SK-N-SH (cell line): ENCODE measurements around the gene NEK9. TPM values are rescaled to one million over a fixed set of nuclear protein-coding genes. Genes with fewer than 3 reads are reported as not detected.

Experiments used
- CTCF ChIA-PET: fragments of 300-600, 350-600 bp; formaldehyde crosslinking; extraction: SDS; loops from one replicate; lab custom pipeline; 2021; lab: Yijun Ruan, JAX
- POLR2A ChIA-PET: fragments of 350-600 bp; sonication (Branson Sonifier 250); formaldehyde crosslinking; extraction: SDS; loops from one replicate; lab custom pipeline; 2020; ENCODE audit warnings: antibody characterized with exemption, inconsistent platforms; lab: Yijun Ruan, JAX
- DNase-seq: peaks from one replicate; pipeline ENCODE4 v3.0.0; 2012
- H2AFZ ChIP-seq: fragments of 200-600 bp; sonication (generic); 2 replicates; pipeline ENCODE4 v1.8.1; 2016; ENCODE audit warnings: antibody characterized with exemption, mild to moderate bottlenecking, low read depth
- H3F3A ChIP-seq: fragments of 200-600 bp; sonication (generic); replicated peaks from 2 replicates; pipeline ENCODE3; 2016; ENCODE audit warnings: antibody characterized with exemption, mild to moderate bottlenecking; ENCODE audit not compliant: insufficient read depth
- H3K27ac ChIP-seq, 2 experiments: fragments of 200-500 bp in 1 of 2; fragments of 200-600 bp in 1 of 2; sonication (Bioruptor generic) in 1 of 2; sonication (generic), shearing (Covaris generic) in 1 of 2; 2 replicates each; pipeline versions ENCODE4 v1.5.1 to v1.6.1; 2014 to 2016; ENCODE audit warnings: low read depth in 2 of 2, inconsistent platforms in 1 of 2, low read length in 1 of 2, mild to moderate bottlenecking in 1 of 2, mixed read lengths in 1 of 2
- H3K27me3 ChIP-seq: fragments of 200-600 bp; sonication (generic), shearing (Covaris generic); 2 replicates; pipeline ENCODE4 v1.6.1; 2016; ENCODE audit warnings: mixed run types; ENCODE audit not compliant: insufficient read depth
- H3K36me3 ChIP-seq, 2 experiments: fragments of 200-500 bp in 1 of 2; fragments of 200-600 bp in 1 of 2; sonication (Bioruptor generic) in 1 of 2; sonication (generic) in 1 of 2; replicated peaks in 1 of 2; 2 replicates each; pipeline versions ENCODE3 to v1.5.1; 2014 to 2016; ENCODE audit warnings: low read length in 1 of 2, mild to moderate bottlenecking in 1 of 2; ENCODE audit not compliant: insufficient read depth in 2 of 2, control insufficient read depth in 1 of 2
- H3K4me1 ChIP-seq, 2 experiments: fragments of 200-500 bp in 1 of 2; fragments of 200-600 bp in 1 of 2; sonication (Bioruptor generic) in 1 of 2; sonication (generic), shearing (Covaris generic) in 1 of 2; 2 replicates each; pipeline versions ENCODE4 v1.5.1 to v1.6.1; 2014 to 2016; ENCODE audit warnings: low read depth in 1 of 2, low read length in 1 of 2, mixed run types in 1 of 2; ENCODE audit not compliant: insufficient read depth in 2 of 2, control insufficient read depth in 1 of 2
- H3K4me2 ChIP-seq: fragments of 200-600 bp; sonication (generic), shearing (Covaris generic); 2 replicates; pipeline ENCODE4 v1.6.1; 2017; ENCODE audit warnings: mixed run types
- H3K4me3 ChIP-seq, 2 experiments: fragments of 200-500 bp in 1 of 2; fragments of 200-600 bp in 1 of 2; sonication (Bioruptor generic) in 1 of 2; sonication (generic), shearing (Covaris generic) in 1 of 2; 2 replicates each; pipeline versions ENCODE4 v1.5.1 to v1.8.1; 2014 to 2016; ENCODE audit warnings: low read depth in 2 of 2, inconsistent platforms in 1 of 2, low read length in 1 of 2, mild to moderate bottlenecking in 1 of 2, mixed read lengths in 1 of 2, moderate library complexity in 1 of 2
- H3K79me2 ChIP-seq: fragments of 200-600 bp; sonication (generic); 2 replicates; pipeline ENCODE4 v1.8.1; 2017; ENCODE audit warnings: mild to moderate bottlenecking; ENCODE audit not compliant: insufficient read depth
- H3K9ac ChIP-seq: fragments of 200-600 bp; sonication (generic); 2 replicates; pipeline ENCODE4 v1.6.1; 2017; ENCODE audit warnings: mixed run types
- H3K9me2 ChIP-seq: fragments of 200-600 bp; sonication (generic); 2 replicates; pipeline ENCODE4 v1.6.1; 2017; ENCODE audit warnings: mixed run types
- H3K9me3 ChIP-seq: fragments of 200-600 bp; sonication (generic); 2 replicates; pipeline ENCODE4 v1.6.1; 2017; ENCODE audit warnings: mixed run types, mild to moderate bottlenecking, moderate library complexity
- H4K20me1 ChIP-seq: fragments of 200-600 bp; sonication (generic); 2 replicates; pipeline ENCODE4 v1.6.1; 2017; ENCODE audit warnings: mild to moderate bottlenecking, mixed run types; ENCODE audit not compliant: insufficient read depth
- ELF1 ChIP-seq: IDR thresholded peaks from 2 replicates; pipeline ENCODE4 v1.4.0; 2012
- EZH2phosphoT487 ChIP-seq: fragments of 200-600 bp; sonication (generic); IDR thresholded peaks from 2 replicates; pipeline ENCODE4 v1.6.1; 2017; ENCODE audit warnings: low read depth, mixed run types, mild to moderate bottlenecking, antibody characterized with exemption, moderate library complexity, borderline replicate concordance
- FOSL2 ChIP-seq: IDR thresholded peaks from 2 replicates; pipeline ENCODE4 v1.4.0; 2012; ENCODE audit warnings: low read depth, mild to moderate bottlenecking, moderate library complexity, borderline replicate concordance
- FOXJ3 ChIP-seq: sonication (generic); formaldehyde crosslinking; IDR thresholded peaks from 2 replicates; pipeline ENCODE4 v1.5.1; 2020; ENCODE audit warnings: mild to moderate bottlenecking, missing genetic modification reagents
- FOXM1 ChIP-seq: IDR thresholded peaks from 2 replicates; pipeline ENCODE4 v1.4.0; 2012; ENCODE audit warnings: low read depth, mild to moderate bottlenecking
- GABPA ChIP-seq: IDR thresholded peaks from 2 replicates; pipeline ENCODE4 v1.4.0; 2012; ENCODE audit warnings: low read depth, mild to moderate bottlenecking
- GATA2 ChIP-seq: sonication (generic); formaldehyde crosslinking; IDR thresholded peaks from 2 replicates; pipeline ENCODE4 v1.5.0; 2020; ENCODE audit warnings: mild to moderate bottlenecking, missing genetic modification reagents
- MEF2A ChIP-seq: IDR thresholded peaks from 2 replicates; pipeline ENCODE4 v1.4.0; 2012; ENCODE audit warnings: low read depth, borderline replicate concordance
- MXI1 ChIP-seq: IDR thresholded peaks from 2 replicates; pipeline ENCODE4 v1.6.1; 2012; ENCODE audit warnings: mild to moderate bottlenecking, low read depth, low read length, improper control_type of control experiment
- NFIC ChIP-seq: IDR thresholded peaks from 2 replicates; pipeline ENCODE4 v1.4.0; 2012; ENCODE audit warnings: borderline replicate concordance
- NRF1 ChIP-seq: IDR thresholded peaks from 2 replicates; pipeline ENCODE4 v1.6.1; 2012; ENCODE audit warnings: low read depth, mild to moderate bottlenecking, low read length
- RXRA ChIP-seq: IDR thresholded peaks from 2 replicates; pipeline ENCODE4 v1.4.0; 2012; ENCODE audit warnings: low read depth, mild to moderate bottlenecking, borderline replicate concordance
- SMC3 ChIP-seq: IDR thresholded peaks from 2 replicates; pipeline ENCODE4 v1.6.1; 2012; ENCODE audit warnings: low read depth, low read length, improper control_type of control experiment
- TCF12 ChIP-seq: IDR thresholded peaks from 2 replicates; pipeline ENCODE4 v1.4.0; 2012
- YY1 ChIP-seq: IDR thresholded peaks from 2 replicates; pipeline ENCODE4 v1.4.0; 2012; ENCODE audit warnings: low read depth, mild to moderate bottlenecking
- WGBS: methylation state at CpG from one replicate; pipeline ENCODE4 v1.1.6; 2017; ENCODE audit warnings: low lambda C conversion rate; 5-methylcytosine and 5-hydroxymethylcytosine counted together
- polyA plus RNA-seq, 3 experiments: library from polyadenylated mRNA; depleted of rRNA; stranded (reverse); fragments of >200 nt; gene quantifications; 2 replicates each; pipeline ENCODE4 v1.2.3, GENCODE V29; 2012
- TF ChIP-seq, protein P1 (sequence below): IDR thresholded peaks from 2 replicates; pipeline ENCODE4; 2012
- TF ChIP-seq, protein P2 (sequence below): fragments of 150-350 bp; IDR thresholded peaks from 2 replicates; pipeline ENCODE4 v1.6.1; 2016; ENCODE audit warnings: mild to moderate bottlenecking, low read depth, low read length
- TF ChIP-seq, protein P3 (sequence below): IDR thresholded peaks from 2 replicates; pipeline ENCODE4 v1.4.0; 2012; ENCODE audit warnings: low read depth, borderline replicate concordance
- TF ChIP-seq, protein P4 (sequence below): IDR thresholded peaks from 2 replicates; pipeline ENCODE4 v1.6.1; 2012; ENCODE audit warnings: mild to moderate bottlenecking, low read depth, low read length, moderate library complexity

NEK9 gene
- polyA plus RNA-seq, 1 of the 3 experiments (the other 2 are of a cell fraction): 48.1 TPM

DNA sequence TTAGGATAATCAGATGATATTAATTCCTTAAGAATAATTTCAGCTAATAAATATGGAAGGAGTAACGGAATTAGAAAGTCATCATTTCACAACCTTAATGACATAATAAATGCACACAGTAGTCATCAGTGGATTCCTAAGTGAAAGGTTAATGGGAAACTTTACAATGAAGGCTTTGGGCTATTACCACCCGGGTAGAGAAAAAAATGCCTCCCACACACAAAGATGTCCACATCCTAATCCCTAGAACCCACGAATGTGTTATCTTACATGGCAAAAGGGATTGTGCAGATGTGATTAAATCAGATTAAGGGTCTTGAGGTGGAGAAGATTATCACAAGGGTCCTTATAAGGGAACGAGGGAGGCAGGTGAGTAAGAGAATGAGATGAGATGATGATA lies 43.9 kb upstream of the NEK9 start:
- no peak overlapping the region for H3K27ac ChIP-seq

DNA sequence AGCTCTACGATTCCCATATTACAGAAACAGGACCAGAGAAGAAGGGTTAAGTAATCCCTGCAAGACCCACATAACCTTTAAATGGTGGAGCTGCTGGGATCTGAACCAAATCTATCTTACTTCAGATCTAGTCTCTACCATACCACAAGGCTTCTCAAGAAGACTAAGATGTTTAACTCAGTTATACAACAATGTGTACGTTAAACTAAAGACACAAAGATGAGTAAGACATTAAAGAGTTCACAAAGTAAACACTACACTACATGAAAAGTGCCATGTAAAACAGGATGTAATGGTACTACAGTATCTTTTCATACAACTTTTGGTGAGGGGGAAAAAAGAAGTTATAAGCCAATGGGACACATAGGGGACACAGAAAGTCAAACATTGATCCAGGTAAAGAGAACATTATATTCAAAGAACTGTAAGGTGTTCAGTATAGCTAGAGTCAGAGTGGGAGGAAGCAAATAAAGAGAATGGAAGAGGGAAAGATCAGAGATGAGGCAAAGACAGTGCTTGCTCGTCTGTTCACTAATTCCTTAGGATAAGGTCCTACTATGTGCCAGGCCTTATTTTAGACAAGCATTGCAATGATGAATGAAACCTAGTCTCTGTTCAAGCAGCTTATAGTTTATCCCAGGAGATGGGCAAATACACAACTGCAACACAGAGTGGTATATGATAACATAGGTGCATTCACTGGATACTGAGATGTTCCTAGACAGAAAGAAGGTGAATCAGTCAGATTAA lies 41.9 kb upstream of the NEK9 start:
- Histone ChIP-seq H3K79me2 (peaks cover 98% of the 10 kb centered on the region), H3K9me2 (no peaks in the 10 kb centered on the region), H3K9ac (no peak overlapping the region), H3K4me3 (no peak overlapping the region), H3F3A (no peaks in the 10 kb centered on the region), H4K20me1 (peaks cover 92% of the 10 kb centered on the region), H3K36me3 (no peaks in the 10 kb centered on the region), H3K4me2 (no peak overlapping the region), H3K4me1 (no peaks in the 10 kb centered on the region; a peak in 1 of 4 replicates), H3K27me3 (no peaks in the 10 kb centered on the region), H3K9me3 (no peaks in the 10 kb centered on the region), H3K27ac (no peak overlapping the region), H2AFZ (no peak overlapping the region)
- no peak for DNase-seq
- 88% methylated on average over 3 of the region's 3 CpGs for WGBS
- ChIA-PET CTCF (interaction anchor here (1.4 to 1.6 kb wide), 2 partner anchors 140 to 320 kb away, joined by 4 read pairs; no protein-coding TSS in a partner anchor), POLR2A (no interaction called here)
- TF ChIP-seq, protein P1, sequence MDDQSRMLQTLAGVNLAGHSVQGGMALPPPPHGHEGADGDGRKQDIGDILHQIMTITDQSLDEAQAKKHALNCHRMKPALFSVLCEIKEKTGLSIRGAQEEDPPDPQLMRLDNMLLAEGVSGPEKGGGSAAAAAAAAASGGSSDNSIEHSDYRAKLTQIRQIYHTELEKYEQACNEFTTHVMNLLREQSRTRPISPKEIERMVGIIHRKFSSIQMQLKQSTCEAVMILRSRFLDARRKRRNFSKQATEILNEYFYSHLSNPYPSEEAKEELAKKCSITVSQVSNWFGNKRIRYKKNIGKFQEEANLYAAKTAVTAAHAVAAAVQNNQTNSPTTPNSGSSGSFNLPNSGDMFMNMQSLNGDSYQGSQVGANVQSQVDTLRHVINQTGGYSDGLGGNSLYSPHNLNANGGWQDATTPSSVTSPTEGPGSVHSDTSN: no peak
- no peak for TF ChIP-seq YY1
- TF ChIP-seq NFIC: no peak
- TF ChIP-seq MEF2A: no peak
- no peak for TF ChIP-seq FOXM1
- TF ChIP-seq GATA2 (CRISPR knock-in tag): no peak
- TF ChIP-seq, protein P2, sequence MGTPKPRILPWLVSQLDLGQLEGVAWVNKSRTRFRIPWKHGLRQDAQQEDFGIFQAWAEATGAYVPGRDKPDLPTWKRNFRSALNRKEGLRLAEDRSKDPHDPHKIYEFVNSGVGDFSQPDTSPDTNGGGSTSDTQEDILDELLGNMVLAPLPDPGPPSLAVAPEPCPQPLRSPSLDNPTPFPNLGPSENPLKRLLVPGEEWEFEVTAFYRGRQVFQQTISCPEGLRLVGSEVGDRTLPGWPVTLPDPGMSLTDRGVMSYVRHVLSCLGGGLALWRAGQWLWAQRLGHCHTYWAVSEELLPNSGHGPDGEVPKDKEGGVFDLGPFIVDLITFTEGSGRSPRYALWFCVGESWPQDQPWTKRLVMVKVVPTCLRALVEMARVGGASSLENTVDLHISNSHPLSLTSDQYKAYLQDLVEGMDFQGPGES: no peak
- no peak for TF ChIP-seq MXI1
- TF ChIP-seq RXRA: no peak
- TF ChIP-seq FOSL2: no peak
- no peak for TF ChIP-seq ELF1
- TF ChIP-seq EZH2phosphoT487: no peak
- TF ChIP-seq TCF12: no peak

More for the DNA sequence above, 43.9 kb upstream of the NEK9 start:
- no peak overlapping the region for H3K4me3 ChIP-seq
- H3K27me3 ChIP-seq: no peaks in the 10 kb centered on the region
- H3K79me2 ChIP-seq: peaks cover 100% of the 10 kb centered on the region
- H3K9me3 ChIP-seq: no peaks in the 10 kb centered on the region
- no peak for DNase-seq
- peaks cover 80% of the 10 kb centered on the region for H4K20me1 ChIP-seq
- no peaks in the 10 kb centered on the region for H3F3A ChIP-seq
- no peaks in the 10 kb centered on the region; a peak in 2 of 4 replicates for H3K4me1 ChIP-seq
- no peak overlapping the region for H3K4me2 ChIP-seq
- TF ChIP-seq, protein P3, sequence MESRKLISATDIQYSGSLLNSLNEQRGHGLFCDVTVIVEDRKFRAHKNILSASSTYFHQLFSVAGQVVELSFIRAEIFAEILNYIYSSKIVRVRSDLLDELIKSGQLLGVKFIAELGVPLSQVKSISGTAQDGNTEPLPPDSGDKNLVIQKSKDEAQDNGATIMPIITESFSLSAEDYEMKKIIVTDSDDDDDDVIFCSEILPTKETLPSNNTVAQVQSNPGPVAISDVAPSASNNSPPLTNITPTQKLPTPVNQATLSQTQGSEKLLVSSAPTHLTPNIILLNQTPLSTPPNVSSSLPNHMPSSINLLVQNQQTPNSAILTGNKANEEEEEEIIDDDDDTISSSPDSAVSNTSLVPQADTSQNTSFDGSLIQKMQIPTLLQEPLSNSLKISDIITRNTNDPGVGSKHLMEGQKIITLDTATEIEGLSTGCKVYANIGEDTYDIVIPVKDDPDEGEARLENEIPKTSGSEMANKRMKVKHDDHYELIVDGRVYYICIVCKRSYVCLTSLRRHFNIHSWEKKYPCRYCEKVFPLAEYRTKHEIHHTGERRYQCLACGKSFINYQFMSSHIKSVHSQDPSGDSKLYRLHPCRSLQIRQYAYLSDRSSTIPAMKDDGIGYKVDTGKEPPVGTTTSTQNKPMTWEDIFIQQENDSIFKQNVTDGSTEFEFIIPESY: no peak
- TF ChIP-seq ELF1 (no peak), NRF1 (no peak), GABPA (no peak), TCF12 (no peak), SMC3 (no peak), FOXJ3 (CRISPR knock-in tag) (no peak)
- TF ChIP-seq, protein P4, sequence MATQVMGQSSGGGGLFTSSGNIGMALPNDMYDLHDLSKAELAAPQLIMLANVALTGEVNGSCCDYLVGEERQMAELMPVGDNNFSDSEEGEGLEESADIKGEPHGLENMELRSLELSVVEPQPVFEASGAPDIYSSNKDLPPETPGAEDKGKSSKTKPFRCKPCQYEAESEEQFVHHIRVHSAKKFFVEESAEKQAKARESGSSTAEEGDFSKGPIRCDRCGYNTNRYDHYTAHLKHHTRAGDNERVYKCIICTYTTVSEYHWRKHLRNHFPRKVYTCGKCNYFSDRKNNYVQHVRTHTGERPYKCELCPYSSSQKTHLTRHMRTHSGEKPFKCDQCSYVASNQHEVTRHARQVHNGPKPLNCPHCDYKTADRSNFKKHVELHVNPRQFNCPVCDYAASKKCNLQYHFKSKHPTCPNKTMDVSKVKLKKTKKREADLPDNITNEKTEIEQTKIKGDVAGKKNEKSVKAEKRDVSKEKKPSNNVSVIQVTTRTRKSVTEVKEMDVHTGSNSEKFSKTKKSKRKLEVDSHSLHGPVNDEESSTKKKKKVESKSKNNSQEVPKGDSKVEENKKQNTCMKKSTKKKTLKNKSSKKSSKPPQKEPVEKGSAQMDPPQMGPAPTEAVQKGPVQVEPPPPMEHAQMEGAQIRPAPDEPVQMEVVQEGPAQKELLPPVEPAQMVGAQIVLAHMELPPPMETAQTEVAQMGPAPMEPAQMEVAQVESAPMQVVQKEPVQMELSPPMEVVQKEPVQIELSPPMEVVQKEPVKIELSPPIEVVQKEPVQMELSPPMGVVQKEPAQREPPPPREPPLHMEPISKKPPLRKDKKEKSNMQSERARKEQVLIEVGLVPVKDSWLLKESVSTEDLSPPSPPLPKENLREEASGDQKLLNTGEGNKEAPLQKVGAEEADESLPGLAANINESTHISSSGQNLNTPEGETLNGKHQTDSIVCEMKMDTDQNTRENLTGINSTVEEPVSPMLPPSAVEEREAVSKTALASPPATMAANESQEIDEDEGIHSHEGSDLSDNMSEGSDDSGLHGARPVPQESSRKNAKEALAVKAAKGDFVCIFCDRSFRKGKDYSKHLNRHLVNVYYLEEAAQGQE: no peak
- TF ChIP-seq, all 33 proteins: peak for 0
- POLR2A ChIA-PET: no interaction called here
- H3K36me3 ChIP-seq: peaks cover 0 to 3% of the 10 kb centered on the region in 2 experiments
- no peaks in the 10 kb centered on the region for H3K9me2 ChIP-seq
- H2AFZ ChIP-seq: no peak overlapping the region
- no peak overlapping the region for H3K9ac ChIP-seq
- CTCF ChIA-PET: no interaction called here
- 80% methylated on average over 4 of the region's 4 CpGs for WGBS
